Trophoblast cell (in vitro differentiated cells and primary cell): Measurements from ENCODE around the gene NDC80.
A peak's percentile ranks its signal among the peaks of the same experiment; 100 is the strongest.

Source experiments
- DNase-seq, 2 donors: peaks; one replicate each; pipeline ENCODE4 v3.0.0-alpha.2; 2016
- H2AFZ ChIP-seq: 2 replicates; pipeline ENCODE4 v1.6.1; 2013; ENCODE audit warnings: low read length, moderate library complexity, mild to moderate bottlenecking; ENCODE audit not compliant: insufficient read depth, poor library complexity
- H2AK5ac ChIP-seq: 2 replicates; pipeline ENCODE4 v1.6.1; 2013; ENCODE audit warnings: mild to moderate bottlenecking, low read length
- H2BK120ac ChIP-seq: 2 replicates; pipeline ENCODE4 v1.6.1; 2013; ENCODE audit warnings: low read length, mild to moderate bottlenecking, moderate library complexity; ENCODE audit not compliant: insufficient read depth, poor library complexity
- H2BK12ac ChIP-seq: 2 replicates; pipeline ENCODE4 v1.6.1; 2013; ENCODE audit warnings: mild to moderate bottlenecking, low read length, moderate library complexity
- H2BK5ac ChIP-seq: 2 replicates; pipeline ENCODE4 v1.6.1; 2013; ENCODE audit warnings: low read length, low read depth, moderate library complexity, mild to moderate bottlenecking; ENCODE audit not compliant: poor library complexity
- H3K14ac ChIP-seq: 2 replicates; pipeline ENCODE4 v1.6.1; 2013; ENCODE audit warnings: mild to moderate bottlenecking, low read length
- H3K18ac ChIP-seq: 2 replicates; pipeline ENCODE4 v1.6.1; 2013; ENCODE audit warnings: mild to moderate bottlenecking, low read length
- H3K23ac ChIP-seq: 2 replicates; pipeline ENCODE4 v1.6.1; 2013; ENCODE audit warnings: low read length
- H3K27ac ChIP-seq: 2 replicates; pipeline ENCODE4 v1.5.1; 2013; ENCODE audit warnings: low read depth, mild to moderate bottlenecking, inconsistent platforms, low read length, moderate library complexity
- H3K27me3 ChIP-seq: 2 replicates; pipeline ENCODE4 v1.6.1; 2013; ENCODE audit warnings: inconsistent platforms, mild to moderate bottlenecking, low read length, moderate library complexity; ENCODE audit not compliant: insufficient read depth
- H3K36me3 ChIP-seq, 2 experiments: 1 replicate in 1 of 2; 2 replicates in 1 of 2; pipeline ENCODE4 v1.6.1; 2013; ENCODE audit warnings: low read length in 2 of 2, mild to moderate bottlenecking in 2 of 2, moderate library complexity in 1 of 2; ENCODE audit not compliant: insufficient read depth in 2 of 2, control insufficient read depth in 1 of 2
- H3K4ac ChIP-seq: 2 replicates; pipeline ENCODE4 v1.6.1; 2013; ENCODE audit warnings: low read depth, mild to moderate bottlenecking, low read length, moderate library complexity
- H3K4me1 ChIP-seq, 2 experiments: 1 replicate in 1 of 2; 2 replicates in 1 of 2; pipeline ENCODE4 v1.6.1; 2013; ENCODE audit warnings: low read length in 2 of 2, mild to moderate bottlenecking in 2 of 2, moderate library complexity in 1 of 2; ENCODE audit not compliant: insufficient read depth in 2 of 2, control insufficient read depth in 1 of 2
- H3K4me2 ChIP-seq: 2 replicates; pipeline ENCODE4 v1.6.1; 2013; ENCODE audit warnings: inconsistent platforms, mild to moderate bottlenecking, low read length, moderate library complexity
- H3K4me3 ChIP-seq: 2 replicates; pipeline ENCODE4 v1.5.1; 2013; ENCODE audit warnings: mild to moderate bottlenecking, low read depth, low read length, inconsistent platforms
- H3K79me1 ChIP-seq: one replicate; pipeline ENCODE4 v1.6.1; 2013; ENCODE audit warnings: low read length
- H3K79me2 ChIP-seq: 2 replicates; pipeline ENCODE4 v1.6.1; 2013; ENCODE audit warnings: low read length, mild to moderate bottlenecking; ENCODE audit not compliant: control insufficient read depth, insufficient read depth, poor library complexity
- H3K9ac ChIP-seq: 2 replicates; pipeline ENCODE4 v1.6.1; 2013; ENCODE audit warnings: mild to moderate bottlenecking, low read length
- H3K9me3 ChIP-seq: 2 replicates; pipeline ENCODE4 v1.6.1; 2013; ENCODE audit warnings: low read depth, mild to moderate bottlenecking, control low read depth, inconsistent platforms, low read length; ENCODE audit not compliant: insufficient read depth
- H4K12ac ChIP-seq: 2 replicates; pipeline ENCODE4 v1.6.1; 2013; ENCODE audit warnings: low read depth, mild to moderate bottlenecking, low read length, moderate library complexity
- H4K8ac ChIP-seq: 2 replicates; pipeline ENCODE4 v1.6.1; 2013; ENCODE audit warnings: low read depth, mild to moderate bottlenecking, low read length, moderate library complexity
- H4K91ac ChIP-seq: one replicate; pipeline ENCODE4 v1.6.1; 2013; ENCODE audit warnings: low read depth, mild to moderate bottlenecking, low read length, moderate library complexity
- WGBS: extraction: QIAGEN DNeasy Blood & Tissue Kit; methylation state at CpG from one replicate; pipeline ENCODE4 v1.1.7; 2013; ENCODE audit warnings: missing lambda C conversion rate; ENCODE audit not compliant: insufficient read length, insufficient coverage; ENCODE audit errors: extremely low coverage; 5-methylcytosine and 5-hydroxymethylcytosine counted together

The NDC80 gene

GRCh38 chr18:2570772-2571199, 571 bp upstream of the NDC80 start:
- Histone ChIP-seq H3K14ac (peak overlapping the region; percentile 63), H3K79me2 (peaks cover 9% of the 10 kb centered on the region), H3K4me3 (peak overlapping the region; percentile 91), H3K4me1 (peaks cover 2 to 4% of the 10 kb centered on the region in 2 experiments), H2AFZ (peak overlapping the region; percentile 98), H3K4ac (peak overlapping the region; percentile 52), H4K91ac (peak overlapping the region; percentile 98), H3K18ac (peak overlapping the region; percentile 67), H3K36me3 (peaks cover 7 to 9% of the 10 kb centered on the region in 2 experiments), H3K9me3 (no peaks in the 10 kb centered on the region), H2BK120ac (peak overlapping the region; percentile 97), H3K23ac (no peak overlapping the region), H3K4me2 (peak overlapping the region; percentile 81), H2AK5ac (no peak overlapping the region), H4K12ac (peak overlapping the region; percentile 99), H3K9ac (peak overlapping the region; percentile 73), H4K8ac (peak overlapping the region; percentile 99), H3K79me1 (peaks cover 9% of the 10 kb centered on the region), H3K27me3 (no peaks in the 10 kb centered on the region), H2BK5ac (peak overlapping the region; percentile 99), H2BK12ac (no peak overlapping the region), H3K27ac (peak overlapping the region; percentile 95)
- WGBS = no CpG with 5 or more reads among the region's 16 CpGs
- peak; percentile 33 to 62 for DNase-seq

- H3K23ac ChIP-seq = no peak overlapping the region
- H3K18ac ChIP-seq = no peak overlapping the region
- no peak overlapping the region for H4K91ac ChIP-seq
- DNase-seq = no peak
- H3K4me1 ChIP-seq = peaks cover 2 to 4% of the 10 kb centered on the region in 2 experiments
- no peak overlapping the region for H3K27ac ChIP-seq
- H3K4ac ChIP-seq = peak overlapping the region; percentile 49
- H2AK5ac ChIP-seq = no peak overlapping the region
- no peak overlapping the region for H3K4me3 ChIP-seq
- H2BK5ac ChIP-seq = no peak overlapping the region
- H3K9ac ChIP-seq = no peak overlapping the region
- H4K8ac ChIP-seq = no peak overlapping the region
- H2BK120ac ChIP-seq = no peak overlapping the region
- no CpG with 5 or more reads among the region's 1 CpG for WGBS
- no peaks in the 10 kb centered on the region for H3K9me3 ChIP-seq
- H3K27me3 ChIP-seq = no peaks in the 10 kb centered on the region
- H2AFZ ChIP-seq = no peak overlapping the region
- H3K79me1 ChIP-seq = peaks cover 9% of the 10 kb centered on the region
- no peak overlapping the region for H3K14ac ChIP-seq
- peaks cover 8 to 11% of the 10 kb centered on the region in 2 experiments for H3K36me3 ChIP-seq
- H2BK12ac ChIP-seq = no peak overlapping the region
- no peak overlapping the region for H4K12ac ChIP-seq
- H3K79me2 ChIP-seq = peaks cover 9% of the 10 kb centered on the region
- H3K4me2 ChIP-seq = peak overlapping the region; percentile 81
These were observed 813 bp downstream of the NDC80 start for GRCh38 chr18:2572171-2572569.

- H2AK5ac ChIP-seq = no peak overlapping the region
- peaks cover 9% of the 10 kb centered on the region for H3K79me1 ChIP-seq
- no peak for DNase-seq
- no peak overlapping the region for H3K9ac ChIP-seq
- H2AFZ ChIP-seq = no peak overlapping the region
- H3K27ac ChIP-seq = no peak overlapping the region
- H3K9me3 ChIP-seq = no peaks in the 10 kb centered on the region
- H3K79me2 ChIP-seq = peaks cover 9% of the 10 kb centered on the region
- H4K12ac ChIP-seq = no peak overlapping the region
- no peak overlapping the region for H2BK5ac ChIP-seq
- no peak overlapping the region for H4K8ac ChIP-seq
- no peak overlapping the region for H2BK120ac ChIP-seq
- H3K27me3 ChIP-seq = no peaks in the 10 kb centered on the region
- H3K23ac ChIP-seq = no peak overlapping the region
- no peak overlapping the region for H3K4me3 ChIP-seq
- H3K14ac ChIP-seq = no peak overlapping the region
- no peak overlapping the region for H2BK12ac ChIP-seq
- H3K18ac ChIP-seq = no peak overlapping the region
- H3K36me3 ChIP-seq = peaks cover 10% of the 10 kb centered on the region in 2 experiments
- H4K91ac ChIP-seq = no peak overlapping the region
- peak overlapping the region; percentile 54 for H3K4me2 ChIP-seq
- WGBS = no CpG with 5 or more reads among the region's 5 CpGs
- peaks cover 2 to 4% of the 10 kb centered on the region in 2 experiments for H3K4me1 ChIP-seq
- peak overlapping the region; percentile 85 for H3K4ac ChIP-seq
These were observed 1.5 kb downstream of the NDC80 start for GRCh38 chr18:2572892-2573291.

GRCh38 chr18:2573408-2573807, 2.1 kb downstream of the NDC80 start:
- H3K4me2 ChIP-seq = peak overlapping the region; percentile 54
- peaks cover 2 to 4% of the 10 kb centered on the region in 2 experiments for H3K4me1 ChIP-seq
- H3K9ac ChIP-seq = no peak overlapping the region
- DNase-seq = no peak
- H3K18ac ChIP-seq = no peak overlapping the region
- no peak overlapping the region for H2AFZ ChIP-seq
- no peak overlapping the region for H4K12ac ChIP-seq
- no peak overlapping the region for H2BK120ac ChIP-seq
- no peak overlapping the region for H3K4me3 ChIP-seq
- no peak overlapping the region for H3K4ac ChIP-seq
- H4K91ac ChIP-seq = no peak overlapping the region
- H3K14ac ChIP-seq = no peak overlapping the region
- peaks cover 9% of the 10 kb centered on the region for H3K79me2 ChIP-seq
- no peak overlapping the region for H2AK5ac ChIP-seq
- H3K27ac ChIP-seq = no peak overlapping the region
- H3K79me1 ChIP-seq = peaks cover 9% of the 10 kb centered on the region
- no CpG with 5 or more reads among the region's 2 CpGs for WGBS
- H3K9me3 ChIP-seq = no peaks in the 10 kb centered on the region
- H3K36me3 ChIP-seq = peaks cover 10% of the 10 kb centered on the region in 2 experiments
- H4K8ac ChIP-seq = no peak overlapping the region
- H2BK12ac ChIP-seq = no peak overlapping the region
- H3K23ac ChIP-seq = no peak overlapping the region
- H3K27me3 ChIP-seq = no peaks in the 10 kb centered on the region
- no peak overlapping the region for H2BK5ac ChIP-seq
